HL-60 (cell line): ENCODE results near the gene ADD3.

Source experiments
- CTCF ChIP-seq: IDR thresholded peaks from one replicate; pipeline ENCODE4 v1.5.1; 2011; ENCODE audit warnings: low read length, control low read depth, inconsistent platforms; ENCODE audit not compliant: insufficient read depth
- GABPA ChIP-seq: IDR thresholded peaks from 2 replicates; pipeline ENCODE4 v1.6.1; 2012; ENCODE audit warnings: low read depth
- POLR2AphosphoS5 ChIP-seq: IDR thresholded peaks from 2 replicates; pipeline ENCODE4 v1.6.1; 2012; ENCODE audit warnings: low read depth
- REST ChIP-seq: IDR thresholded peaks from 2 replicates; pipeline ENCODE4 v1.6.1; 2012; ENCODE audit warnings: low read depth; ENCODE audit not compliant: insufficient replicate concordance

DNA sequence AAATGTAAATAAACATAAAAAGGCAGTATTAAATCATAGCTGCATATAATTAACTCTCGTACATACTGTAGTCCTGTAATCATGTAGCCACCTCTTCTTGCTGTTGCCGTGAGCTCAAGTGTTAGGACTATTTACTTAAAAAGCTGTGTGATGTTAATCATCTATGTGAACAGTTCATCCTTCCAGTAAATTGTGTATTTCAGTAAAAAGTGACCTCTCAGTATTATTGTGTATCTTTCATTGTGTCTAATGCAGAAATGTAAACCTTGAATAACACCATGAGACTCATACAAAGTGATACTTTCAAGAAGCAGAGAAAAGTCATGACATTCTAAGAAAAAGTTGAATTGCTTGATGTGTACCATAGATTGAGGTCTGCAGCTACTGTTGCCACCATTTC, 38.0 kb downstream of the ADD3 start:
- no peak for TF ChIP-seq CTCF
- TF ChIP-seq POLR2AphosphoS5: no peak
- TF ChIP-seq GABPA: no peak
- TF ChIP-seq REST: no peak
